SIG-M5 treated with dmso at 0.1 percent for 504 hours (cell line): ENCODE measurements around the gene ST7.

Source experiments
- DNase-seq: peaks from one replicate; lab custom pipeline; 2025; ENCODE audit not compliant: unreplicated experiment; lab: John Stamatoyannopoulos, UW

ST7 gene

DNA sequence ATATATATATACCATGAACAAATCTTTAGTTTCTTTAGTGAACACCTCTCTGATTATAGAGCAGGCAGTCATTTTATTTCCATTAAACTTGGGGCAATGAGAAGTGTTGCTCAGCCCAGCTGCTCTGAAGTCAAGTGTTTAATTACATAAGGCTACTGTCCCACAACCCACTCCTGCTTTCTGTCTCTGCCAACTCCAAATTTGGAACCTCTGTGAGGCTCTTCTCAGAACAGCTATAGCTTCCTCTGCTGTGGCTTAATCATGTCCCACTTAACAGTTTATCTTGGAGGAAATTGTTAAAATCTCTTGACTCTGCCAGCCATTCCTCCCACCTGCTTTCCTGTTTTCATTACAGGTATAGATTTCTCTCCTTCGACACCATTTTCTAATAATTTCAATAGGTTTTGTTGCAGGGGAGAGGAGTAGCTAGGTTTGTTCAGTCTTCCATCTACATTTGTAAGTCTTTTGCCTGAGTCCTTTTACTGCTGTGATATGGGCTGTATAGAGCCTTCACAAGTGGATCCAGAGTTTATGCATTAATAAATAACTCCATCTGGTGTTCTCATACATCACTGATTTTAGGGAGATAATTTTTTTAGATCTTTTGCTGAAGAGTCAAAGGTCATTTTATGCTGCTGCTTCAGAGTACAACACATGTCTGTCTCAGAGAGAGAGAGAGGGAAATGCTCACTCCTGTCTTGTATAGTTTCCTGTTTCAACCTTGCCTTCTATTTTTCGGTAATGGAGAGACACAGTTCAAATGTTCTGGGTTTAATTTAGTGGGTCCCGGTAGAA, 199.1 kb downstream of the ST7 start:
- DNase-seq: no peak

DNA sequence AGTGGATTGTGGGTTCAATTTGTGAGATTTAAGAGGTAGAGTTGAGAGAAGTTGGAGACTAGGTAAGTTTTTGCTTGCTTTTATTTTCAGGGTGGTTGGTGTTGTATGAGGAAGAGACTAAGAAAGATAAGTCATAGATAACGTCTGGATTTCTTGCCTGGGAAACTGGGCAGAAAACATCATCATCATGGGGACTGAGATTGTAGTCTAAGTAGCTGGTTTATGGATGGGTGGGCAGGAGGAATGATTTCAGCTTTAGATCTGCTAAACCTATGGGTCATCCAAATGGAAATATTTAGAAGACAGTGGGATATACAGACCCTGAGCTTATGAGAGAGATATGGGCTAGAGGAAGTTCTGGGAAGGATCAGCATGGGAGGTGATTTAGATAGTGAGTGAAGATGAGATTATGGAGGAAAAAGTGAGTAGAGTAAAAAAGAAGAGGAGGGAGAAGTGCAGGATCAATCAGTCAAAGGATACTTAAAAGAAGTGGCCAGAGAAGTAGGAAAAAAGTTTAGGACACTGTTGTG, 199.8 kb downstream of the ST7 start:
- no peak for DNase-seq

DNA sequence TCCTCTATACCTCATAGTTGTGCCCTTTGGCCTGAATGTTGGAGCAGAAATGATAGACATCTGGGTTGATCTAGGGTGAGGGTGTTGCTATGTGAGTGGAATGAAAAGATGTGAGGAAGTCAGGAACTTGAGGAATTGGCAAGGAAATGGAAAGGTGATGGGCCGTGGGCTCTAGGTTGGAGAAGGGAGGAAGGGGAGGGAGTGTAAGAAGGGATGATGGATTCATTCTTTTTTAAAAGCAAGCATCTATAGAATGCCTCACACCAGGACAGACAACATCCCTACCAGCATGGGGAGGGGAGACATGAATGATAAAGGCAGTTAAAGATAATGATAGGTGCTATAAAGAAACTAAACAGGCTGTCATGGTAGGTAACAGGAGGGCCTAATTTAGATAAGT, 201.4 kb downstream of the ST7 start:
- no peak for DNase-seq

DNA sequence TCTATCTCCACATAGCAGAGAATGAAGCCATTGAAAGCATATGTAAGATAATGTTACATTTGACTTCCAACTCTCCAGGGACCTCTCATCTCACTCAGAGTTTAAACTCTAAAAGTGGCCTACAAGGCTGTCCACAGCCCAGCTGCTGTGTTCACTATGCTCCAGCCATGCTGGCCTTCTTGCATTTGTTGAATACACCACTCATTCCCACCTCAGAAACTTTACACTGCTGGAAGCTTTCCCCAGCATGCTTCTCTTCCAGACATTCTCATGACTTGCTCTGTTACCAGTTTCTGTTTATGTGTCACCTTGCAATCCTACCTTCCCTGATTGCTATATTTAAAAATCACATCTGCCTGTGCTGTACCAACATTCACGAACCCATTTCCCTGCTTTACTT, 202.4 kb downstream of the ST7 start:
- no peak for DNase-seq

DNA sequence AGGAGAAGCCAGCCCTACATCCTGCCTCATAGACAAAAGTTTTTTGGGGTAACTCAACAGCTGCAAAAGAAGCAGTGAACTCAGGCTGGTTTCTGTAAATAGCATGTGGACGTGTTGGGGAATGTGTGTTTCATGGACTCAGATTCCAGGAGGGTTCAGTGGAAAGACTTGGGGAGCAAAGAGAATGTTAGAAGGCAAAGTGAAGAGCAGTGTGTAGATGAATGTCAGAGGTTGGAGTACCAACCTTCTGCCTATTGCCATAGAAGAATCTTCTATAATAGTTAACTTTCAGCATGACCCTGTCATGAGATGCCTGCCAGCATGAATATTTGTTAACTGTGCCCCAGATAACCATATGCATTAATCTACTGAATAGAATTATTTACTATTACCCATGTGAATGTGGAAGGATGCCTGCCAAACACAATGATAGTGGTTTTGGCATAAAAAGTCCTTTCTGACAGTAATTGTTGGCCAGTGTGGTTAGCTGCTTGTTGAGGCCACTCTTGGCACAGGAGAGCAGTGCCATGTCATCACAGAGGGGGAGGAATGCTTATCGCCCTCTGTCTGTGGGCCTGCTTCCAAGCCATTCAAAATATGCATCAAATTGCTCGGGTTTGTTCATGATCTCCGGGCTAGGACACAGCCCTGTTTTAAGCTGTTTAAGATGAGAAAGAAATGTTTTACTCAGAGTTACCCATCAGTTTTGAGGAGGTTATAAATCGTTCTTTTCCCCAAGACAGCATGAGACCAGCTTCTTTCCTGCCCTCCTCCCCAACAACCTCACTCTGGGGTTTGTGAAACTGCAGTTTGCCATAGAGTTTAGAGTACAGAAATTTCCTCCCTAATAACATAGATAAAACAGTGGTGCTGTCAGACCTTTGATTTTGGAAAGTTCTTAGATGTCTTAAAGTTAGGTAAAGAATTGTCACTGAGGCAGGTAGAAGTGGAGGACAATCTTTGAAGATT, 204.2 kb downstream of the ST7 start:
- DNase-seq: no peak

DNA sequence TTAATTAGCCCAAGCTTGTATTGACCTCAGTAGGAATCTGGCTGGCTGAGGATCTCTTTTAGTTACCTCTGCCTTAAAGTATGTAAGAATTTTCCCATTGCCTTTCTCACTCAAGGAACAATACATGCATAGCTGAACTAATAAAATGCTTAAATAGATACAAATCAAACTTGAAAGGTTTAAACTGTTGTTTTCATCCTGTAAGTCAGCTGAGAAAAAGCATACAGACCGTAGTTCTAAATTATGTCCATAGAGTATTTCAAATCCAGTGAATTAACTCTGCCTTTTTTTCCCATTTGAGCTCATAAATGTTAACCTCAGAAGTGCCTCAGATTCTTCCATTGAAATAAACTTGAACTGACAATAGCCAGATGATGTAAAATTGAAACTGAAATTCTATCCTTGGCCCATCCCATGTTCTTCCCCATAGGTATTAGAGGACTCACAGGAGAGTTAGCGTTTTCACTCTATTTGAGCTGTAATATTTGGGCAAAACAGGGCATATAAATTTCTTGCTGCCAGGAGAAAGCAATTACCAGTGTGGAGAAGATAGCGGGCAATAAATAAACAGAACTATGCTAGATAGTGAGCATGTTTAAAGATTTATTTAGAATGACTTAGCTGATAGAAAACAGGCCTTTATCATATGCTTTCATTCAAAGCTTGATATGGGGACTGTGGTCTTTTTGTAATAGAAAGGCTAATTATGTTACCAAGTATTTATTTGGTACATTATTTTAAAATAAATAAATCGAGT, 205.8 kb downstream of the ST7 start:
- no peak for DNase-seq

DNA sequence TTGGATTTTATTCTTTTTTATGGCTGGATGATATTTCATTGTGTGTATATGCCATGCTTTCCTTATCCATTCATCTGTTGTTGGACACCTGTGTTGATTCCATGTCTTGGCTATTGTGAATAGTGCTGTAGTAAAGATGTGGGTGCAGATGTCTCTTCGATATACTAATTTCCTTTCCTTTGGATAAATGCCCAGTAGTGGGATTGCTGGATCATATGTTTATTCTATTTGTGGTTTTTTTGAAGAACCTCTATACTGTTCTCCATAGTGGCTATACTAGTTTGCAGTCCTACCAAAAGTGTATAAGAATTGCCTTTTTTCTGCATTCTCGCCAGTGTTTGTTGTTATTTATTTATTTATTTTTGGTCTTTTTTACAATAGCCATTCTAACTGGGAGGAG, 209.8 kb downstream of the ST7 start:
- DNase-seq: no peak

DNA sequence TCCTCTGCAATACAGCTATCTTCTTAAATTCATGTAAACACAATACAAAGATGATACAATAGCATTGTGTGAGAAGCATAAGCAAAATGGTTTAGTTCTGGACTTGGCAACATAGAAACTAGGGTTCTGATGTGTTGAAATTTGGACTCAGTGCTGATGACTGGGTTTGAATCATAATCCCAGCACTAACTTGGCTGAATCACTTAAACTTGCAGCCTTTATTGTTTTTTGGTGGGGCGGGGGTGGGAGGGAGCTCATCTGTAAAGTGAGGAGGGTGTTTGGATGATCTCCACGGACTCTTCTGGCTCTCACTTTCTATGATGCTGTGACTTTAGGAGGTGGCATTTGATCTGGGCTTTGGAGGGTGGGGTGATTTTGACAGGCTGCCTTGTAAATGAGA, 211.3 kb downstream of the ST7 start:
- DNase-seq: no peak

DNA sequence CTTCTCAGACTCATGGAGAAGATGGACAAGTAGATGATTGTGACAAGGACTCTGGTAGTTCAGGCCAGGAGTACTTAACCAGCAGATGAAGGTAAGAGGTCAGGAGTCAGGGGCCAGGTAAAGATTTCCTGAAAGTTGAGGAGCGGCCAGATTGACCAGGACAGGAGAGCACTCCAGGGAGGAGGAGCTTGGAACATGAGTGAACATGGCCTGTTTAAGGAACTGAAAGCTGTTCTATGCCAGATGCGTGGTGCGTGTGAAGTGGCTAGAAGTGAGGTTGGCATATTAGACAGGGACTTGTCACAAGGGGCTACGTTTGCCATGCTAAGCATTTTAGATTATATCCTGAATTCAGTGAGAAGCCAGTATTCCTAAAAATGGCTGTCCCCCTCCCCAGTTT, 212.4 kb downstream of the ST7 start:
- DNase-seq: peak; percentile 8

DNA sequence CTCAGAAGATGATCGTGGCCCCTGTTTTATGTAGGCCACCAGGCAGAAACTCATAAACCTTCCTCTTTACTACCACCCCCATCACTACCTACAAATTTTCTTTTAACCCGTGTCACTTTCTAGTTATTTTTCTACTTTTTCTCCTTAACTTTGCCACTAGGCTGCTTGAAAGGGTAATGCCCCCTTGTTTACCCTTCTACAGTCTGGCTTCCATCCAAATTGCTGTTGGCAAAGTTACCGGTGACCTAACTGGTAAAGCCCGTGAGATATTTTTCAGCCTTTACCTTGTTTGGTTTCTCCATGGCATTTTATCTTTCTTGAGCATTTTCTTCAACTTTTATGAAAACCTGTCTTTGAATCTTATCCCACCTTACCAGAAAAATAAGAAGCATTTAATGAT, 216.6 kb downstream of the ST7 start:
- DNase-seq: no peak

DNA sequence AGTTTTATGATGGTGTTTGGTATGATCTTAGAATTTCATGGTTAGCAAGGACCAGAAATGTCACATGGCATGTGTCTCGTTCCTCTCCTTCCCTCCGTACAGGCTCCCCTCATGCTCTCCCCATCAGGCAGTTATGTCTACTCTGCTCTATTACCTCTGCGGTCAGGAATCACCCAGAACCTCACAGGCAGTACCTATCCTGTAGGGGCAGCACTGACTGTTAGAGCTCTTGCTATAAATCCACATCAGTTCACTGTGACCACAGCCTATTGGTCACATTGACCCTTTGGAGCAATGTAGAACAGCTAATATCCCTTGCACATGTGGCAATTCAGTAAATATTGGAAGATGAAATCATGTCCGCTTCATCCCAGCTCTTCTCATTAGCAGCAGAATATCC, 217.8 kb downstream of the ST7 start:
- no peak for DNase-seq

DNA sequence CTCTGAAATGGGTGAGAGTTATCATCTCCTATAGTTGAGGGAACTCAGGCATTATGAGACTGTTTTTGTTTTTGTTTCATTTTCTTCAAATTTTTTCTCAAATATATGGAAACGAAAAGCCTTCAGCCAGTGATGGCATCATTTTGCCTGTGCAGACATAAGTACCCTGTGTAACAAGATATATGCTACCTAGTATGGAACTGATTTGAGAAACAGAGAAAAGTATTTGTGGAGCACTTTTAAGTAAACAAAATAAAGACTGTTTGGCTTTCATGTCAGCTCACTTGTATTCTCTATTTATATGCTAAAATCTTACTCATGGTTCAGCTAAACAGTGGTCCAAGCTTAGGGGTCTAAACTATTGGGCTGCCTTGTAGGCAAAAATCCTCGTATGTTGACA, 219.0 kb downstream of the ST7 start:
- no peak for DNase-seq

DNA sequence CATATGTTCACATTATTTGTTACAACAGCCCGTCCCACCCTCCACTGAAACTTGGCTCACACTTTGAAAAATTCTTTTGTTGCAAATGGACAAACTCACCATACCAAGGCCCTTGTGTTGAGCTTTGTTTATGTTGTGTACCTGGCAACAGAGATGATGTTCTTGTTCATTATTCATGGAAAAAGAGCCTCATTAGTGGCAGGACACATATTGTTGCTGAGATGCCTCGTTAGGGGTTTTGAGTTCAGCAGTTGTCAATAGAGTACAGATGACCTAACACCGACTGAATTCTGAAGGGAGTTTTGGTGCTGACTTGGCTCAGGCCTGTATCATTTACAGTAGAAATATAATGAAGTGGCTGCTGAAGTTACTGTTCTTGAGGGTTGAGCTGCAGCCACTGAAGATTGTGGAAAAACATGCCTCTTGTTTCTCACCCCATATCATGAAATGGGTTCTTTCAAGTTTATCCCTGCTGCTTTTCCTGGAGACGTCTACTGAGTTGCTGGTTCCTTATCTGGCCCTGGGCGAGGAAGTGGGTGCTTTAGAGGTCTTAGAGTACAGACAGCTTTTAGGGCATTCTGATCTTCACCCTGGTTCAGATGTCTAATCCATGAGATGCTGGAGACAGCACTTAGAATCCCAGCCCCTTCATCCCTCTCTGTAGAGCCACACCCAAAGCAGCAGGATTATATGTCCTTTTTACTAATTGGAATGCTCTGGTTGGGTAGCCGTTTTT, 219.9 kb downstream of the ST7 start:
- no peak for DNase-seq

DNA sequence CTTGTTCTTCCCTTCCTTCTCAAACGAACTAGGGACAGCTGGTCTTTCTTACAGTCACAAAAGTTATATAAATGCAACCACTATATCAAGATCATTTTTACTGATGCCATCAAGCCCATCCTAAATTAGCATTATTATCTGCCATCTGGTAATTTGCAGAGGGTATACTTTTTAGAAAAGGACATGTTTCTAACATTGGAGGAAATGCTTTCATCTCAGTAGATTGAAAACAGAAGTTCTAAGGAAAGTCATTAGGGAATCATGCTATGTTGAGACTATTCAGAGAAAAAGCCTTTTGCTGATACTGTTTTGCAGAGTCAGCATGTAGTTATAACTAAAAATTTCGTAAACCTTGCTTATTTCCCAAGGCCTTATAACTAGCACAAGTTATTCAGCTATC, 222.9 kb downstream of the ST7 start:
- no peak for DNase-seq

DNA sequence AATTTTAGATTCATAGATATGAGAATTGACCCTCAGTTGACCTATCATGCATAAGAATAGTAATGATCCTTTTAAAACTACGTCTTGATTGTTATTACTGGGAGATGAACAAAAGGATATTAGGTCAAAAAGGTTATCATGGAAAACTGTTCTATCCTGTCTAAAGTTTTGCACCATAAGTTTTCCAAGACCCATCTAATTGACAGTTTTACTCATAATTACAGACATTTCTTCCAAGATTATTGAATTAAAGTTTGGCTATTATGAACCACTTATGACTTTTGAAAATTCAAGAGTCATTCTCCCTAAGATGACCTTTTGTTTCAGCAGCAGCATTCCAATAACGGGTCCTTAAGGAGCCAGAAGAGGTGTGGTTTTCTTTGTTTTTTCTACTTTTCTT, 225.3 kb downstream of the ST7 start:
- DNase-seq: no peak

DNA sequence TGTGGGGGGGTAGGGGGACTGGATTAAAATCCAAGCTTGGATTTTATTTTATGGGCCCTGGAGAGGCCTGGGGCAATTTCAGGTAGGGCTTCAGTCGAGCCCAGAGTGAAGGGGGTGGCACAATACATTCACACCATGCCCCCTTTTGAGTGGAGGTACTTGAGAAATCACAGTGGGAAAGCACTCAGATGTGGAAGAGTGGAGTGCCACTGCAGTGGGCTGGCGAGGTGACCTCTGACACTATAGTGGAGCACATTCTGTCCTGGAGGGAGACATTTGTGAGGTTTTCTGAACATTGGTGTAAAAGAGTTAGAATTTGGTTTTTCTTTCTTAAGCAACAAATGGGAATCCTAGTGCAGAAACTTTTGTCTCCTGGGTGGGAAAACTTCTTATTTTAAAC, 226.4 kb downstream of the ST7 start:
- DNase-seq: no peak

DNA sequence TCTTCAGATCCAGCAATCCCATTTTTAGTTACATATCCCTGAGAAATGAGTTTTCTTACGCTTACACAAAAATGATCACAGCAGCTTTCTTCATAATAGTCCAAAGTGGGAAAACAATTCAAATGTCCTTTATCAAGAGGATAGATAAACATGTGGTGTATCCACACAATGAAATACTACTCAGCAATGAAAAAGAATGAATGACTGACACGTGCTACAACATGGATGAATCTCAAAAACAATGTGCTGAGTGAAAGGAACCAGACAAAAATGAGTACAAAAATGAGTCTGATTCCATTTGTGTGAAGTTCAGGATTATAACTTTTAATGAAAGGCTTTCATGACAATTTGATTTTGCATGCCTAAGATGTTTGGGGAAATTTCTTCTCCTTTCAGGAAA, 230.4 kb downstream of the ST7 start:
- no peak for DNase-seq

DNA sequence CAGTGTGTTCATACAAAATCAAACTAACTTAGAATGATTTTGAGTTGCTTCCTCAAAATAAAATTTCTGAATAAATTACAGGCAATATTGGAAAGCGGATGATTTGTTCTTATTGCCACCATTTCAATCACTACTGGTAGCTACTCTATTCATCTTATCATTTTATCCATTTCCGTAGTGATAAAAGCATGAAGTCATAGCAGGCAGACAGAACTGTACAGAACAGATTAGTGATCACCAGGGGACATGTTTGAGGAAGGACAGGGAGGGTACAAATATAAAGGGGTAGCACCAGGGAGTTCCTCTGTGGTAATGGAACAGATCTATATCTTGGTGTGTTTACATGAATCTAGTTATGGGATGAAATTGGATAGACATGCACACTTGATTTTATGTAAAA, 231.1 kb downstream of the ST7 start:
- DNase-seq: no peak

DNA sequence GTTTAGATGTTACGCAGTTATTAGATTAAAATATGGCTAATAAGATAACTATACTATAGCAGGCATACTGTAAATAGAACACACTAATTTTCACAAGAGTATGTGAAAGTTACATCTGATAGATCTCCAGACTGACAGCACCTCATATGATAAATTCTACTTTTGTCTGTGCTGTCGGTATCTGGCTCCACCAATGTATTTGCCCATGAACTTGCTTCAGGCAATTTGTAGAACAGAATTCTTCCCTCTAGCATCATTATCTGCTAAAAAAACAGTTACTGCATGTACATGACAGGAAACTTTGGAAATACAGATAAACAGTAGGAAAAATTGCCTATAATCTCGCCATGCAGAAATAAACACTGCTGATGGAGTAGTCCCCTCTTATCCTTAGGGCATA, 231.8 kb downstream of the ST7 start:
- no peak for DNase-seq

DNA sequence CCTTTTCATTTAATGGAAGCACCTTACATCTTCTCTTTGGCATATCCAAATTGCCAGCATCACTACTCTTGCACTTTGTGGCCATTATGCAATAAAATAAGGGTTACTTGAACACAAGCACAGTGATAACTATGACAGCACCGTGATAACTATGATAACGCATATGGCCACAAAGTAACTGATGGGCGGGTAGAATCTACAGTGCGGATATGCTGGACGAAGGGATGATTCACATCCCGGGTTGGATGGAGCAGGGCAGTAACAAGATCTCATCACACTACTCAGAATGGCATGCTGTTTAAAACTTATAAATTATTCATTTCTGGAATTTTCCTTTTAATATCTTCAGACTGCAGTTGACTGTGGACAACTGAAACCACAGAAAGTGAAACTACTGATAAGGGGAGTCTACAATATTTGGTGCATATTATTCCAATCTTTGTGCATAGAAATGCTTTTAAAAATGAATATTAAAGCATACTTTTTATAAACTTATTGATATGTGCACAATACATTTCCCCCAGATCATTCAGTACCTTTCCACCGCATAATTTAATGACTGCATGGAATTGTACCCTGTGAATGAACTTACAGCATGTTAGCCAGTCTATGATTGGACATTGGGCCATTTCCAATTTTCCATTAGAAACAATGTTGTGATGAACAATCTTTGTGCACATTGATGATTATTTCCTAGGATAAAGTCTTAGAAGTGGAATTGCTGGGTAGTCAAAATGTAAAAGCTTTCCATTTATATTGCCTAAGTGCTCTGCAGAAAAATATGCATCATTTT, 233.1 kb downstream of the ST7 start:
- DNase-seq: no peak
